Activated T-cell treated with anti-CD3 and anti-CD28 coated beads, Interleukin-2, amount 50 U/mL, for 72 hours (primary cell): ENCODE data around the gene LMO1. TPM values are rescaled to one million over a fixed set of nuclear protein-coding genes. Genes with fewer than 3 reads are reported as not detected.
A peak's percentile ranks its signal among the peaks of the same experiment; 100 is the strongest.

Experiments used
- ATAC-seq, 2 donors: fragments of 150-1000 bp; cut with Tn5 transposase; replicated peaks in 1 of 2; 2 replicates each; pipeline ENCODE4 v1.10.0; 2021; ENCODE audit warnings: moderate library complexity in 2 of 2, mild to moderate bottlenecking in 1 of 2
- DNase-seq, 2 donors: peaks; one replicate each; pipeline ENCODE4 v3.0.0; 2021 to 2022; ENCODE audit warnings: mixed read lengths in 1 of 2
- H3K27ac Mint-ChIP-seq: one replicate; pipeline ENCODE4 v1.8.0; 2022; ENCODE audit warnings: mild to moderate bottlenecking, moderate library complexity, mixed read lengths
- H3K27me3 Mint-ChIP-seq: one replicate; pipeline ENCODE4 v1.8.0; 2022; ENCODE audit warnings: low read depth, mixed read lengths
- H3K36me3 Mint-ChIP-seq, 2 donors: one replicate each; pipeline ENCODE4 v1.8.0; 2022; ENCODE audit warnings: mixed read lengths in 2 of 2, mild to moderate bottlenecking in 1 of 2; ENCODE audit not compliant: insufficient read depth in 2 of 2
- H3K4me1 Mint-ChIP-seq: one replicate; pipeline ENCODE4 v1.8.0; 2022; ENCODE audit warnings: low read depth, mixed read lengths
- H3K4me3 Mint-ChIP-seq, 2 donors: one replicate each; pipeline ENCODE4 v1.8.0; 2022; ENCODE audit warnings: mild to moderate bottlenecking in 2 of 2, mixed read lengths in 2 of 2, moderate library complexity in 2 of 2
- H3K9me3 Mint-ChIP-seq, 2 donors: one replicate each; pipeline ENCODE4 v1.8.0; 2022; ENCODE audit warnings: mixed read lengths in 2 of 2
- total RNA-seq, 2 donors: library from RNA; stranded (reverse); gene quantifications; one replicate each; pipeline ENCODE4 v1.2.3, GENCODE V29; 2022

LMO1 gene
- total RNA-seq, 2 donors from 2014 or later, result 0.32 TPM; not detected in 1

GRCh38 chr11:8241373-8242117, 22.1 kb downstream of the LMO1 start:
- Mint-ChIP-seq H3K27ac (no peak overlapping the region), H3K4me3 (no peak overlapping the region), H3K27me3 (peaks cover 7% of the 10 kb centered on the region), H3K9me3 (no peaks in the 10 kb centered on the region), H3K4me1 (no peaks in the 10 kb centered on the region), H3K36me3 (no peaks in the 10 kb centered on the region)
- DNase-seq, result no peak
- no peak for ATAC-seq

GRCh38 chr11:8239536-8240228, 24.0 kb downstream of the LMO1 start:
- no peaks in the 10 kb centered on the region for H3K9me3 Mint-ChIP-seq
- H3K27me3 Mint-ChIP-seq, result peaks cover 7% of the 10 kb centered on the region
- H3K27ac Mint-ChIP-seq, result no peak overlapping the region
- no peak for DNase-seq
- no peak for ATAC-seq
- no peaks in the 10 kb centered on the region for H3K4me1 Mint-ChIP-seq
- no peak overlapping the region for H3K4me3 Mint-ChIP-seq
- no peaks in the 10 kb centered on the region for H3K36me3 Mint-ChIP-seq

GRCh38 chr11:8239040-8239439, 24.6 kb downstream of the LMO1 start:
- no peak for ATAC-seq
- Mint-ChIP-seq H3K4me1 (no peaks in the 10 kb centered on the region), H3K9me3 (no peaks in the 10 kb centered on the region), H3K36me3 (no peaks in the 10 kb centered on the region), H3K4me3 (no peak overlapping the region), H3K27ac (no peak overlapping the region), H3K27me3 (peaks cover 7% of the 10 kb centered on the region)
- no peak for DNase-seq

- Mint-ChIP-seq H3K9me3 (no peaks in the 10 kb centered on the region), H3K4me3 (no peak overlapping the region), H3K27me3 (peaks cover 7% of the 10 kb centered on the region)
Observed at GRCh38 chr11:8237453-8237852, 26.2 kb downstream of the LMO1 start.

GRCh38 chr11:8235925-8236324, 27.8 kb downstream of the LMO1 start:
- no peaks in the 10 kb centered on the region for H3K9me3 Mint-ChIP-seq
- H3K27ac Mint-ChIP-seq, result no peak overlapping the region
- no peak overlapping the region for H3K4me3 Mint-ChIP-seq
- no peak for DNase-seq
- ATAC-seq, result no peak
- H3K36me3 Mint-ChIP-seq, result no peaks in the 10 kb centered on the region
- H3K4me1 Mint-ChIP-seq, result no peaks in the 10 kb centered on the region
- H3K27me3 Mint-ChIP-seq, result no peaks in the 10 kb centered on the region

More at GRCh38 chr11:8237453-8237852, 26.2 kb downstream of the LMO1 start:
- Mint-ChIP-seq H3K27ac (no peak overlapping the region), H3K4me1 (no peaks in the 10 kb centered on the region), H3K36me3 (no peaks in the 10 kb centered on the region)
- ATAC-seq, result no peak
- DNase-seq, result no peak

- Mint-ChIP-seq H3K4me1 (no peaks in the 10 kb centered on the region), H3K27me3 (no peaks in the 10 kb centered on the region), H3K36me3 (no peaks in the 10 kb centered on the region), H3K27ac (peak overlapping the region; percentile 2), H3K4me3 (no peak overlapping the region), H3K9me3 (no peaks in the 10 kb centered on the region)
- ATAC-seq, result no peak
- no peak for DNase-seq
Observed at GRCh38 chr11:8234910-8235309, 28.8 kb downstream of the LMO1 start.

GRCh38 chr11:8234425-8234821, 29.3 kb downstream of the LMO1 start:
- H3K36me3 Mint-ChIP-seq, result no peaks in the 10 kb centered on the region
- DNase-seq (no peak), ATAC-seq (no peak)
- no peaks in the 10 kb centered on the region for H3K4me1 Mint-ChIP-seq
- H3K4me3 Mint-ChIP-seq, result no peak overlapping the region
- H3K27me3 Mint-ChIP-seq, result no peaks in the 10 kb centered on the region
- H3K27ac Mint-ChIP-seq, result no peak overlapping the region
- H3K9me3 Mint-ChIP-seq, result no peaks in the 10 kb centered on the region

GRCh38 chr11:8233691-8234424, 29.8 kb downstream of the LMO1 start:
- no peak overlapping the region for H3K4me3 Mint-ChIP-seq
- H3K9me3 Mint-ChIP-seq, result no peaks in the 10 kb centered on the region
- no peaks in the 10 kb centered on the region for H3K36me3 Mint-ChIP-seq
- ATAC-seq (no peak), DNase-seq (no peak)
- no peaks in the 10 kb centered on the region for H3K27me3 Mint-ChIP-seq
- H3K27ac Mint-ChIP-seq, result no peak overlapping the region
- H3K4me1 Mint-ChIP-seq, result no peaks in the 10 kb centered on the region

- Mint-ChIP-seq H3K9me3 (no peaks in the 10 kb centered on the region), H3K27ac (no peak overlapping the region), H3K4me1 (no peaks in the 10 kb centered on the region), H3K27me3 (no peaks in the 10 kb centered on the region), H3K4me3 (no peak overlapping the region), H3K36me3 (no peaks in the 10 kb centered on the region)
- DNase-seq (no peak), ATAC-seq (no peak)
Observed at GRCh38 chr11:8232849-8233606, 30.6 kb downstream of the LMO1 start.

GRCh38 chr11:8232414-8232813, 31.3 kb downstream of the LMO1 start:
- Mint-ChIP-seq H3K27ac (no peak overlapping the region), H3K36me3 (no peaks in the 10 kb centered on the region), H3K9me3 (no peaks in the 10 kb centered on the region), H3K4me1 (no peaks in the 10 kb centered on the region), H3K4me3 (no peak overlapping the region), H3K27me3 (no peaks in the 10 kb centered on the region)
- no peak for ATAC-seq
- DNase-seq, result no peak

GRCh38 chr11:8231979-8232378, 31.7 kb downstream of the LMO1 start:
- no peaks in the 10 kb centered on the region for H3K9me3 Mint-ChIP-seq
- no peaks in the 10 kb centered on the region for H3K27me3 Mint-ChIP-seq
- DNase-seq (no peak), ATAC-seq (no peak)
- no peaks in the 10 kb centered on the region for H3K4me1 Mint-ChIP-seq
- no peaks in the 10 kb centered on the region for H3K36me3 Mint-ChIP-seq
- H3K4me3 Mint-ChIP-seq, result no peak overlapping the region
- H3K27ac Mint-ChIP-seq, result no peak overlapping the region

- Mint-ChIP-seq H3K27ac (no peak overlapping the region), H3K36me3 (no peaks in the 10 kb centered on the region)
- ATAC-seq, result no peak
Observed at GRCh38 chr11:8230921-8231847, 32.5 kb downstream of the LMO1 start.

More at GRCh38 chr11:8230921-8231847, 32.5 kb downstream of the LMO1 start:
- no peaks in the 10 kb centered on the region for H3K4me1 Mint-ChIP-seq
- H3K27me3 Mint-ChIP-seq, result no peaks in the 10 kb centered on the region
- no peaks in the 10 kb centered on the region for H3K9me3 Mint-ChIP-seq
- no peak overlapping the region for H3K4me3 Mint-ChIP-seq
- no peak for DNase-seq
